KMS-11 (cell line): ENCODE results near the gene BAZ1A.

Experiments
- H2AFZ ChIP-seq: fragments of 200-600 bp; sonication (generic); 2 replicates; pipeline ENCODE4 v1.6.1; 2016; ENCODE audit warnings: antibody characterized with exemption, mixed run types, low read depth
- H3K27ac ChIP-seq: fragments of 200-600 bp; sonication (generic); 2 replicates; pipeline ENCODE4 v1.6.1; 2016; ENCODE audit warnings: mild to moderate bottlenecking, mixed run types
- H3K27me3 ChIP-seq: fragments of 200-600 bp; sonication (generic); 2 replicates; pipeline ENCODE4 v1.6.1; 2017; ENCODE audit warnings: mild to moderate bottlenecking, low read depth, mixed run types, moderate library complexity; ENCODE audit not compliant: insufficient read depth
- H3K36me3 ChIP-seq: fragments of 200-600 bp; sonication (generic); 2 replicates; pipeline ENCODE4 v1.6.1; 2017; ENCODE audit warnings: mild to moderate bottlenecking, mixed run types; ENCODE audit not compliant: insufficient read depth
- H3K4me1 ChIP-seq: fragments of 200-600 bp; sonication (generic); 2 replicates; pipeline ENCODE4 v1.6.1; 2016; ENCODE audit warnings: mild to moderate bottlenecking, low read depth, mixed run types; ENCODE audit not compliant: poor library complexity, severe bottlenecking
- H3K4me2 ChIP-seq: fragments of 200-600 bp; sonication (generic); 2 replicates; pipeline ENCODE4 v1.7.0; 2016; ENCODE audit warnings: mild to moderate bottlenecking, mixed run types
- H3K4me3 ChIP-seq: fragments of 200-600 bp; sonication (generic); IDR thresholded peaks from 2 replicates; pipeline ENCODE4 v1.6.1; 2017; ENCODE audit warnings: low read depth, low read length, mixed read lengths; ENCODE audit not compliant: insufficient read depth
- H3K79me2 ChIP-seq: fragments of 200-600 bp; sonication (generic); 2 replicates; pipeline ENCODE4 v1.6.1; 2016; ENCODE audit warnings: low read depth, mixed run types; ENCODE audit not compliant: insufficient read depth
- H3K9ac ChIP-seq: fragments of 200-600 bp; sonication (generic); 2 replicates; pipeline ENCODE4 v1.6.1; 2016; ENCODE audit warnings: mild to moderate bottlenecking, mixed run types
- H4K20me1 ChIP-seq: fragments of 200-600 bp; sonication (generic); 2 replicates; pipeline ENCODE4 v1.6.1; 2016; ENCODE audit warnings: mild to moderate bottlenecking, mixed run types; ENCODE audit not compliant: insufficient read depth
- TF ChIP-seq, protein P1 (sequence below): fragments of 200-600 bp; sonication (generic); conservative IDR thresholded peaks from 2 replicates; pipeline ENCODE4 v1.6.1; 2017; ENCODE audit warnings: low read depth, mild to moderate bottlenecking, antibody characterized with exemption, low read length, moderate library complexity, mixed read lengths

Gene BAZ1A

DNA sequence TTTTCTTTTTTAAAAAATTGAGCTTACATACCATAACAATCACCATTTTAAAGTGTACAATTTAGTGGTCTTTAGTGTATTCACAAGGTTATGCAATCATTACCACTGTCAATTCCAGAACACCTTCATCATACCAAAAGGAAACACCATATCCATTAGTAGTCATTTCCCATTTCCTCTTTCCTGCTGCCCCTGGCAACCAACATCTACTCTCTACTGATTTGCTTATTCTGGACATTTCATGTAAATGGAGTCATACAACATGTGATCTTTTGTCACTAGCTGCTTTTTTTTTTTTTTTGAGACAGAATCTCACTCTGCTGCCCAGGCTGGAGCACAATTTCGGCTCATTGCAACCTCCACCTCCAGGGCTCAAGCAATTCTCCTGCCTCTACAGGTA lies 93.9 kb downstream of the BAZ1A start:
- Histone ChIP-seq H3K36me3 (no peaks in the 10 kb centered on the region), H4K20me1 (no peaks in the 10 kb centered on the region), H3K79me2 (no peaks in the 10 kb centered on the region), H3K27ac (no peak overlapping the region), H3K9ac (no peak overlapping the region), H3K4me3 (no peak overlapping the region), H2AFZ (no peak overlapping the region), H3K27me3 (no peaks in the 10 kb centered on the region), H3K4me2 (no peak overlapping the region), H3K4me1 (no peaks in the 10 kb centered on the region)
- TF ChIP-seq, protein P1, sequence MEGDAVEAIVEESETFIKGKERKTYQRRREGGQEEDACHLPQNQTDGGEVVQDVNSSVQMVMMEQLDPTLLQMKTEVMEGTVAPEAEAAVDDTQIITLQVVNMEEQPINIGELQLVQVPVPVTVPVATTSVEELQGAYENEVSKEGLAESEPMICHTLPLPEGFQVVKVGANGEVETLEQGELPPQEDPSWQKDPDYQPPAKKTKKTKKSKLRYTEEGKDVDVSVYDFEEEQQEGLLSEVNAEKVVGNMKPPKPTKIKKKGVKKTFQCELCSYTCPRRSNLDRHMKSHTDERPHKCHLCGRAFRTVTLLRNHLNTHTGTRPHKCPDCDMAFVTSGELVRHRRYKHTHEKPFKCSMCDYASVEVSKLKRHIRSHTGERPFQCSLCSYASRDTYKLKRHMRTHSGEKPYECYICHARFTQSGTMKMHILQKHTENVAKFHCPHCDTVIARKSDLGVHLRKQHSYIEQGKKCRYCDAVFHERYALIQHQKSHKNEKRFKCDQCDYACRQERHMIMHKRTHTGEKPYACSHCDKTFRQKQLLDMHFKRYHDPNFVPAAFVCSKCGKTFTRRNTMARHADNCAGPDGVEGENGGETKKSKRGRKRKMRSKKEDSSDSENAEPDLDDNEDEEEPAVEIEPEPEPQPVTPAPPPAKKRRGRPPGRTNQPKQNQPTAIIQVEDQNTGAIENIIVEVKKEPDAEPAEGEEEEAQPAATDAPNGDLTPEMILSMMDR: no peak

DNA sequence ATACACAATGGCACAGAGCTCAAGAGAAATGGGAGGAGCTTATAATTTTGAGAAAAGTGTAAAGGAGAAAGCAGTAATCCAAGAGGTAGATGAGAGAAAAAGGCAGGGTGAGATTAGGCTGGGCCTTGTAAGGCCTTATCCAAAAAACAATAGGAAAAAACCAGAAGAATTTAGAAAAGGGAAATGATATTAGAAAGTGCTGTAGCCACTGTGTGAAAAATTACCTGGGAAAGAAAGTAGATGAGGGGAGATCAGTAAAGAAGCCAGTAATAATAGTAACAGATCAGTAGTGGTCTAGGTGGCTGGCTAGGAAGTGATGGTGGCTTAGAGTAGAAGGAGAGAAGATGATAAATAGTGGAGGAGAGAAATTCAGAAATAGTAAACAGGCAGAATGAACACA lies 94.5 kb downstream of the BAZ1A start:
- H3K27me3 ChIP-seq: no peaks in the 10 kb centered on the region
- TF ChIP-seq, protein P1: no peak
- no peaks in the 10 kb centered on the region for H3K36me3 ChIP-seq
- no peaks in the 10 kb centered on the region for H3K4me1 ChIP-seq
- no peaks in the 10 kb centered on the region for H3K79me2 ChIP-seq
- H3K4me3 ChIP-seq: no peak overlapping the region
- H3K4me2 ChIP-seq: no peak overlapping the region
- H3K9ac ChIP-seq: no peak overlapping the region
- no peak overlapping the region for H3K27ac ChIP-seq
- H4K20me1 ChIP-seq: no peaks in the 10 kb centered on the region
- H2AFZ ChIP-seq: no peak overlapping the region

DNA sequence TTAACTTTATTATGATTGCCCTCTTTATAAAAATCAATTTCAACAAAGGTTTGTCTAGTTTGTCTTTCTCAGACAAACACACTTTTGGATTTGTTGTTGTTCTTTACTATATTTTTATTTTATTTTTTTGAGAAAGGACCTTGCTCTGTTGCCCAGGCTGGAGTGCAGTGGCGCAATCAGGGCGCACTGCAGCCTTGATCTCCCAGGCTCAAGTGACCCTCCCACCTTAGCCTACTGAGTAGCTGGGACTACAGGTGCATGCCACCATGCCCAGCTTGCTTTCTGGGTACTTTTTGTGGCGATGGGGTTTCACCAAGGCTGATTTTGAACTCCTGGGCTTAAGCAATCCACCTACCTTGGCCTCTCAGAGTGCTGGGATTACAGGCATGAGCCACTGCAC lies 96.4 kb downstream of the BAZ1A start:
- Histone ChIP-seq H3K4me2 (no peak overlapping the region), H2AFZ (no peak overlapping the region), H3K9ac (no peak overlapping the region), H3K36me3 (no peaks in the 10 kb centered on the region), H3K4me3 (no peak overlapping the region), H3K27ac (no peak overlapping the region), H3K79me2 (no peaks in the 10 kb centered on the region), H4K20me1 (no peaks in the 10 kb centered on the region), H3K27me3 (no peaks in the 10 kb centered on the region), H3K4me1 (no peaks in the 10 kb centered on the region)
- TF ChIP-seq, protein P1: no peak

DNA sequence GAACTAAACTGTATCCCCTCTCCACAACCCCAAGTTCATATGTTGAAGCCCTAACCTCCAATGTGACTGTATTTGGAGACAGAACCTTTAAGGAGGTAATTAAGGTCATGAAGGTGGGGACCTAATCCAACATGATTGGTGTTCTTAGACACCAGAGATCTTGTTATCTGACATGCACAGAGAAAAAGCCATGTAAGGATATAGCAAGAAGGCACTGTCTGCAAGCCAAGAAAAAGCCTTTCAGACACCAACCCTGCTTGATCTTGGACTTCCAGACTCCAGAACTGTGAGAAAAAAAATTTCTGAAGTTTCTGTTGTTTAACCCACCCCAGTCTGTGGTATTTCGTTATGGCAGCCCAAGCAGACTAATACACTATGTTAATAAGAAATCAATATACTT lies 98.5 kb downstream of the BAZ1A start:
- Histone ChIP-seq H3K4me3 (no peak overlapping the region), H3K27me3 (no peaks in the 10 kb centered on the region), H2AFZ (no peak overlapping the region), H3K27ac (no peak overlapping the region), H3K36me3 (no peaks in the 10 kb centered on the region), H3K79me2 (no peaks in the 10 kb centered on the region), H4K20me1 (no peaks in the 10 kb centered on the region), H3K4me2 (no peak overlapping the region), H3K9ac (no peak overlapping the region), H3K4me1 (no peaks in the 10 kb centered on the region)
- TF ChIP-seq, protein P1: no peak

DNA sequence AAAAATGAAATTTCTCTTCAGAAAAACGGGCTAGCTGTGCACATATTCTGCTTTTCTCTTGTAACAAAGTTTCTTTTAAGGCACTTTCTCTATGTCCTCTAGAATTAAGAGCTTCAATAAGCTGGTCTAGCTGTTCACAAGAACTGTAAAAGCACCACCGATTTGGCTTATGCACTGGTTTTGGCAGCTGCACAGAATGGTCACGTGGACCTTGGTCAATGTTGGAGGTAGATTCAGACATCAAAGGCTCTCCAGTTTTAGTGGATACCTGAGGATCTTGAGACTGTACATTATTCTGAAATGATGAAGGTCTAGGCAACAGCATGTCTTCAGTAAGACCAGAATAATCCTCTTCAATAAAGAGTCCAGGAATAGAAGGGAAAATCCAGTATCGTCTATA lies 99.2 kb downstream of the BAZ1A start:
- no peak overlapping the region for H2AFZ ChIP-seq
- H3K36me3 ChIP-seq: no peaks in the 10 kb centered on the region
- no peaks in the 10 kb centered on the region for H3K27me3 ChIP-seq
- H3K4me3 ChIP-seq: no peak overlapping the region
- no peaks in the 10 kb centered on the region for H3K79me2 ChIP-seq
- H4K20me1 ChIP-seq: no peaks in the 10 kb centered on the region
- no peaks in the 10 kb centered on the region for H3K4me1 ChIP-seq
- H3K9ac ChIP-seq: no peak overlapping the region
- no peak overlapping the region for H3K27ac ChIP-seq
- TF ChIP-seq, protein P1: no peak
- no peak overlapping the region for H3K4me2 ChIP-seq
